Measurements from ENCODE around the gene CELF1. TPM values are rescaled to one million over a fixed set of nuclear protein-coding genes. Genes with fewer than 3 reads are reported as not detected.

Gene CELF1
- polyA plus RNA-seq, 1 of the 3 experiments (the other 2 are of a cell fraction), result 47.5 TPM

GRCh38 chr11:47589977-47590861 is 37.3 kb upstream of the CELF1 start:
- Histone ChIP-seq H4K20me1 (ENCODE audit: insufficient read depth) (no peaks in the 10 kb centered on the region), H3K36me3 (replicated peaks in 1 of 2; ENCODE audit: control insufficient read depth in 1 of 2, insufficient read depth in 2 of 2, low read length in 1 of 2) (no peaks in the 10 kb centered on the region), H3K79me2 (ENCODE audit: insufficient read depth) (no peaks in the 10 kb centered on the region), H3K9me2 (no peaks in the 10 kb centered on the region), H3K4me3 (ENCODE audit: low read depth in 2 of 2, low read length in 1 of 2) (no peak overlapping the region), H3F3A (replicated peaks; ENCODE audit: insufficient read depth) (no peaks in the 10 kb centered on the region), H3K4me1 (ENCODE audit: control insufficient read depth in 1 of 2, insufficient read depth in 2 of 2, low read depth in 1 of 2, low read length in 1 of 2) (peaks cover 0 to 9% of the 10 kb centered on the region in 2 experiments; a peak in 1 of 4 replicates), H3K27ac (ENCODE audit: low read depth in 2 of 2, low read length in 1 of 2) (no peak overlapping the region), H3K27me3 (ENCODE audit: insufficient read depth) (peaks cover 13% of the 10 kb centered on the region; the same call in 1 of the 2 replicates), H3K4me2 (no peak overlapping the region), H3K9ac (no peak overlapping the region), H2AFZ (ENCODE audit: low read depth) (no peak overlapping the region), H3K9me3 (no peaks in the 10 kb centered on the region)
- TF ChIP-seq REST (IDR thresholded peaks at IDR 0.05; ENCODE audit: low read depth, low read length) (no peak), TCF12 (IDR thresholded peaks at IDR 0.05) (no peak), EP300 (IDR thresholded peaks at IDR 0.05; ENCODE audit: borderline replicate concordance in 1 of 2, low read depth in 1 of 2, low read length in 1 of 2) (no peak), MXI1 (IDR thresholded peaks at IDR 0.05; ENCODE audit: low read depth, low read length) (no peak), MAX (IDR thresholded peaks at IDR 0.05; ENCODE audit: low read depth) (no peak)
- POLR2A ChIA-PET, result no interaction called here
- no peak for DNase-seq
- WGBS (ENCODE audit: low lambda C conversion rate), result 98% methylated on average over 88 of the region's 122 CpGs
- CTCF ChIA-PET, result interaction anchor here (0.6 kb wide), 1 partner anchor 32 kb away, joined by 3 read pairs; no protein-coding TSS in a partner anchor

- Histone ChIP-seq H3K4me1 (ENCODE audit: control insufficient read depth in 1 of 2, insufficient read depth in 2 of 2, low read depth in 1 of 2, low read length in 1 of 2) (peaks cover 0 to 9% of the 10 kb centered on the region in 2 experiments; a peak in 1 of 4 replicates), H3K36me3 (replicated peaks in 1 of 2; ENCODE audit: control insufficient read depth in 1 of 2, insufficient read depth in 2 of 2, low read length in 1 of 2) (no peaks in the 10 kb centered on the region), H3K27me3 (ENCODE audit: insufficient read depth) (peaks cover 13% of the 10 kb centered on the region; the same call in 1 of the 2 replicates), H4K20me1 (ENCODE audit: insufficient read depth) (no peaks in the 10 kb centered on the region), H3K27ac (ENCODE audit: low read depth in 2 of 2, low read length in 1 of 2) (no peak overlapping the region), H3K4me3 (ENCODE audit: low read depth in 2 of 2, low read length in 1 of 2) (no peak overlapping the region), H3F3A (replicated peaks; ENCODE audit: insufficient read depth) (no peaks in the 10 kb centered on the region), H3K4me2 (no peak overlapping the region), H3K9me2 (no peaks in the 10 kb centered on the region), H3K9me3 (no peaks in the 10 kb centered on the region), H3K9ac (no peak overlapping the region), H3K79me2 (ENCODE audit: insufficient read depth) (no peaks in the 10 kb centered on the region), H2AFZ (ENCODE audit: low read depth) (no peak overlapping the region)
- ChIA-PET POLR2A (no interaction called here), CTCF (interaction anchor here (0.6 kb wide), 1 partner anchor 33 kb away, joined by 3 read pairs; no protein-coding TSS in a partner anchor)
- WGBS (ENCODE audit: low lambda C conversion rate), result 93% methylated on average over 34 of the region's 51 CpGs
- DNase-seq, result no peak
- no peak for TF ChIP-seq POLR2AphosphoS5 (IDR thresholded peaks at IDR 0.05; ENCODE audit: low read depth, low read length)
- TF ChIP-seq IRF3 (IDR thresholded peaks at IDR 0.05; ENCODE audit: low read depth, low read length), result no peak
- TF ChIP-seq GATA2 (CRISPR knock-in tag; IDR thresholded peaks at IDR 0.05), result no peak
- no peak for TF ChIP-seq RXRA (IDR thresholded peaks at IDR 0.05; ENCODE audit: borderline replicate concordance, low read depth)
- no peak for TF ChIP-seq FOSL2 (IDR thresholded peaks at IDR 0.05; ENCODE audit: borderline replicate concordance, low read depth)
- no peak for TF ChIP-seq NFIC (IDR thresholded peaks at IDR 0.05; ENCODE audit: borderline replicate concordance)
- TF ChIP-seq FOXM1 (IDR thresholded peaks at IDR 0.05; ENCODE audit: low read depth), result no peak
- TF ChIP-seq TEAD4 (IDR thresholded peaks at IDR 0.05; ENCODE audit: borderline replicate concordance, insufficient read depth), result no peak
- no peak for TF ChIP-seq FOXJ3 (CRISPR knock-in tag; IDR thresholded peaks at IDR 0.05)
- TF ChIP-seq RFX5 (IDR thresholded peaks at IDR 0.05; ENCODE audit: low read length), result no peak
- no peak for TF ChIP-seq EP300 (IDR thresholded peaks at IDR 0.05; ENCODE audit: borderline replicate concordance in 1 of 2, low read depth in 1 of 2, low read length in 1 of 2)
- no peak for TF ChIP-seq YY1 (IDR thresholded peaks at IDR 0.05; ENCODE audit: low read depth)
- no peak for TF ChIP-seq MXI1 (IDR thresholded peaks at IDR 0.05; ENCODE audit: low read depth, low read length)
- TF ChIP-seq CTCF (IDR thresholded peaks at IDR 0.05), result no peak
- TF ChIP-seq USF1 (IDR thresholded peaks at IDR 0.05; ENCODE audit: borderline replicate concordance, low read depth), result no peak
Observed at GRCh38 chr11:47589584-47589976, 36.6 kb upstream of the CELF1 start.
